ENCODE data around the gene SUFU.

Gene SUFU

DNA sequence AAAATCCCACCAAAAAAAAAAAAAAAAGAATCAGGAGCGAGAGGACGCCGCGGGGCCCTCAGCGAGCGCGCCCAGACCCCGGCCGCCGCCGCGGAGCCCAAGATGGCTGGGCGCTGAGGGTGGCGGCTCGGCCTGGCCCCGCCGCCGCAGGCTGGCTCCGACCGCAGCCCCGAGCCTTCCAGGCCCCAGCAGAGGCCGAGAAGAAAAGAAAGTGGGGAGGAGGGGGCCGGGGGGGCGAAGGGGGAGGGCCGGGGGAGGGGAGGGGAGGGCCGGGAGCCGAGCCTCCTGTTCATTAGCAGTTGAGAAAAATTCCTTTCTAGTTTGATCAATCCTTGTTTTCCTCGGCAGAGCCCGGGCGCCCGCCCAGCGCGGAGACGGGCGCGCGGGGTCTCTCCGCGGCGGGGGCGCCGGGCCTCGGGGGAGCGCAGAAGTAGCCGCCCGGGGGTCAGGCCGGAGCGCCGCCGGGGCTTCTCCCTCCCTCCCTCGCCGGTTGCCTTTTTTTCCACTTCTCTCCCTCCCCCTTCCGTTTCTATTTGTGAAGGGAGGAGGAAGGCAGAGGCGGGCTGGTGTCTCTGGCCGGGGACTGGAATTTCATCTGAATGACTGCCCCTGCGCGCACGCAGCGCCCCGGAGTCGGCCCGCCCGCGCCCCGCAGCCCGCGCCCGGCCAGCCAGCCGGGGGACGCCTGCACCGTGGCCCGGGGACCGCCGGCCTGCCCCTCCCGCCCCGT, 139.7 kb downstream of the SUFU start:
- peak; percentile 80 for DNase-seq

GRCh38 chr10:102644066-102644645, 140.4 kb downstream of the SUFU start, which contains the start of gene TRIM8:
TRIM8 (plus strand) TSS chr10:102644479; CDS start chr10:102644618, 139 bp downstream.
- peak; percentile 77 for DNase-seq

- peak; percentile 90 for DNase-seq
Observed at GRCh38 chr10:102644646-102645387, 141.0 kb downstream of the SUFU start.

- peak; percentile 82 for DNase-seq
Observed at GRCh38 chr10:102645388-102645740, 141.6 kb downstream of the SUFU start.

DNA sequence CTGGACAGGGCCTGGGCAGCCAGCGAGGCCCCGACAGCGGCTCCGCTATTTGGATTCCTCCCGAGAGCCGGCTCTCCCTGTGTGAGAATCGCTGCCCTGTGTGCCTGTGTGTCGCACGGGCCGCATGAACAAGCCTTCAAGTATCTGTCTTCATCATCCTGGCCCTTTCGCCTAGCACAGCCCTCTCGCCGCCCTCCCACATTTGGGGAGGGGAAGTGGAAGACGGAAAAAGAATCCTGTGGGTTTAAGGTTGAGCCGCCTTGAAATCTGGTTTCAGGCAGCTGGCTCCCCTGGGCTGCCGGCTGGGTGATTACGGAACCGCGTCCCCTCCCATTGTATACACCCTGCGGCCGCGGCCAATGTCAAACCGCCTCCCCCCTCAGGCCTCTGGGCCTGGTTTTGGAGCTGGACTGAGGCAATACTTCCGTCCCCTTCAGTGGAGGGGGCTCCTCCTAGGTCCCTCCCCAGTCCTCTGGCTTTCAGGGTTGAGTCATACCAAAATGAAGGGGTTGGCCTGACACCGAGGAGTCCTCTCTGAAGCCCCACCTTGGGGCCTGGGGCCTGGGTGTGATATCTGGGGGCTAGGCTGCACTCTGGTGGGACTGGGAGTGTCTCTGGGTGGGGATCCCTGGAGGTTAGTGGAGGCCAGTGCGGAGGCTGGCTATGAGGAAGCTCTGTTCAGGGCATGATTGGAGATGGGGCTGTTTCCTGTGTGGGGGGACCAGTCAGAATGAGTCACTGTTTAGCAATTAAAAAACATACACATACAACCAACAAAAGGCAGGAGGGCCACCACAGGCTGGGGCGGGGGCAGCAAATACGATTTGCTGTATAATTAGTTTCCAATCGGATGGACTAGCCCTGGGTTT, 142.2 kb downstream of the SUFU start:
- peak; percentile 69 for DNase-seq

DNA sequence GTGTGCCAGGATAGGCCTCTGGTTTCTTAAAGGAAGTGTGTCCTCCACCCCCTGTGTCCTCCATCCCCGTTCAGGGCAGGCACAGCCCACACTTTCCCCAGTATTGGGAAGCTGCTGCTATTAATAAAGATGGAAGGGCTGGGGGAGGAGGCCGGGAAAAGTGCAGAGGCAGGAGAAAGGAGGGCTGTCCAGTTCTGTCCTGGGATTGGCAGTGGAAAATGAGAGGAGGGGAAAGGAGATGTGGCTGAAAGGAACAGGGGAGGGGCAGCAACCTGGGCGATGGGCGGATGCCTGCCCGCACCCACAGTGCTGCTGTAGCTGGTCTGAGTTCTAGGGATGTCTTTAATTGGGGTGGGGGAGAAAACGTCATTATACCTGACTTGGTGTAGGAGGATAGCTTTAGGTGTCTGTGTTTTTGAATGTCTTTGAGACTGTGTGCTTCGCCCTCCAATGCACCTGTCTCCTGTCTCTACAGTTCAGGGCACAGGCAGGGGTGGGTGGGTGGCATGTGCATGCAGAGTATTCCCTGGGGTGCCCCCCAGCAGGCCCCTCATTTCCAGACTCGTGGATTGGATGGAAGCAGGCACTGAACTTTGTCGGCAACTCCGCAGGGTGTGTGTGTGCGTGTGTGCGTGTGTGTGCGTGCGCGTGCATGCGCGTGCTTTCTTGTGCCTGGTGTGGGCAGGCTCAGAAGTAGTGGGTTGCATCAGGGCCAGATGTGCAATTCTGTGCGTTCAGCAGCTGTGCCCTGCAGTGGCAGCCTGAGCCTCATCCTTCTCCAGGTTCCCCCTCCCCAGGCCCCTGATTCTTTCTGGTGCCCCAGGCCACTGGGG, 143.1 kb downstream of the SUFU start:
- DNase-seq: no peak

GRCh38 chr10:102647443-102648268, 143.9 kb downstream of the SUFU start:
- no peak for DNase-seq

- no peak for DNase-seq
Observed at GRCh38 chr10:102648269-102648888, 144.6 kb downstream of the SUFU start.

DNA sequence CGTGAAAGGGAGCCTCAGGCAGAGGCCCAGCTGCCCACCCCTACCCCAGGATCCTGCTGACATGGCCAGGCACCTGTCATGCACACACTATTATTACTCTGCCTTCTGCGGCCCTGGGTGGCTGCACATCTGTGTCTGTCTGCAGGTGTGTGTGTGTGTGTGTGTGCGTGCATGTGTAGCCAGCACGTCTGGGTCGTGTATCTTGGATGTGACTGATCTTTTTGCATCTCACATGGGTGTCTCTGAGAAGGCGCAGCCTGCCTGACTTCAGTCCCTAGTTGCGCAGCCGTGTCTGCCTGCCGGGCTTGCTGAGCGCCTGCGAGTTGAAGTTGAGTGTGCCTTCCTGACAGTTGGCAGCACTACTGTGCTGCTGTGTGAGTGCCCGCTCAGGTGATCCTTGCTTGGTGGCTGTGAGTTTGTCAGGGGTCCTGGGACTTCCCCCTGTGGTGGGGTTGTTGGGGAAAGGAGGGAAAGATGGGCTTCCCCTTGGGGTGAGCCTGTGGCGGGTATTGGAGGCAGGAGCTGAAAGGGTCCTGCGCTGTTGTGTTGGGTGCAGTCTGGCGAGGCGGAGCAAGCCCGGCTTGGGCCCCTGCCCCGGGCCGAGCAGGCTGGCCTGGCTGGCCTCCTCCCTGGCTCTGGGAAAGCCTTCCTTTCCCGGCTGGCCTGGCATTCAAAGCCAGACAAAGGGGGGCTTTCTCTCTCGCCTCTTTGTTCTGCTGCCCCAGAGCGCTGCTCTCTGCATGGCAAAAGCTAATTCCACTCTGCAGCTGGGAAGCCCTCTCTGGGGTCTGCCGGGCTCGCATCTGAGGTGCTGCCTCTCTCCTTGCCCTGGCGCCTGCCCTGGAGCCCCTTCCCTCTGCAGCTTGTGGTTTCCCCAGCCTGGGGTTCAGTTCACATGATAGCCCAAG, 145.4 kb downstream of the SUFU start:
- DNase-seq: peak; percentile 21

GRCh38 chr10:102649797-102650654, 146.3 kb downstream of the SUFU start:
- no peak for DNase-seq

DNA sequence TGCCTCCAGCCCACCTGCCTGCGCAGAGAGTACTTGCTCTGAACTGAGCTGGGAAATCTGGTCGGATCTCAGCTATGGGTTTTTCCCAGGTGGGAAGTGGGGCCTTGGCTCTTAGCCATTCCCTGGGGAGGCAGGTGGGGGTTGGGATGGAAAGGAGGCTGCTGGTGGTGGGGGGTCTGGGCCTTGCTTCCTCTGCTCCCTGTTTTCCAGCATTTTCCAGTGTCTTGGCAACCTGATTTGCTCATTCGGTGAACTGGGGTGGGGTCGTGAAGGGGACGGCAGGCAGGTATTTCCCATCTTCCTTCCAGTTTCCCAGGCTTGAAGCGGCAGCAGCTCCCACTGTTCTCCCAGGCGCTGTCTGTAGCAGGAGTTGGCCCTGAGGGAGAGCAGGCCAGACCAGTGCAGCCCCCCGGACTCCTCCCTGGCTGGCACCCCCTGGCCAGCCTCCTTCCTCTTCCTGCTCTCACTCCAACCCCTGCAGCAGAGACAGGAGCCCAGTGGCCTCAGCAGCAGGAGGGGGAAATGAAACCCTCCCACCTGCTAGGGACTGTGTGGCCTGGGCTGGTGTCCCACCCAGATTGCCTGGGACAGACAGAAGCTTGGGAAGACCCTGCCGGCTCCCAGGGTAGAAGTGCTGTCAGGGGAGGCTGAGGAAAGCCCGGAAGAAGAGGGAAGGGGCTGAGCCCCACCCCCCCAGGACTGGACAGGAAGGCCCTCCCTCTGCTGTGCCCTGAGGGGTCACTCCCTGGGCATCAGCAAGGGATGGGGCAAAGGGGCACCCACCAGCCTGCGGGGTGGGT, 147.1 kb downstream of the SUFU start:
- DNase-seq: no peak

DNA sequence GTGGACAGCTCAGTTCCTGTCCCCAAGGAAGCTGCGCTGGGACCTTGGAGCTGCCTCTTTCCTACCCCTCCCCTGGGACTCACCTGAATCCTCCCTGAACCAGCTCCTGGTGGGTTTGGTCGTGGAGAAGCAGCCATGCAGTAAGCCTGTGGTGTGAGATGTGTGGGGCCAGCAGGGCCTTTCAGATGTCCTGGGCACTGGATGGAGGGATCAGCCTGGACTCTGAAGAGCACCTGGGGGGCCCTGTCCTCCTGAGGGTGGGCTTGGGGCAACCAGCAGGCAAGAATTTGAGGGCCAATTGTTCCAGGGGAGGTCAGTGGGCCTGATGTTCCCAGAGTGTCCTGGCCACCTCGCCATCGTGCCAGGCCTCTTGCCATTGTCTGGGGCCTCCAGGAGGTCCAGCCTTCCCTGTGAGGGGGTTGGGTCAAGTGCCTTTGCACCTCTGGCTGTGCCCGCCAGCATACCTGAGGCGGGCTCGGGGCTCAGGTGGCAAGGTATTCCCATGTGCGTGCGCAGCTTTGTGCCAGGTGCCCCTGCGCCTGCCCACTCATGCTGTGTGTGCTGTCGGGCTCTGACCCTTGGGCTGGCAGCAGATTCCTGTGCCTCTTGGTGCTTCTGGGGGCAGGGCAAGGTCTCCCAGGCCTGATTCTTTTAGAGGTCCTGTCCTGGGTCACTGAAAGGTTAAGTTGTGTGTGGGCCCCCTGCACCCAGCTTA, 147.8 kb downstream of the SUFU start:
- no peak for DNase-seq

DNA sequence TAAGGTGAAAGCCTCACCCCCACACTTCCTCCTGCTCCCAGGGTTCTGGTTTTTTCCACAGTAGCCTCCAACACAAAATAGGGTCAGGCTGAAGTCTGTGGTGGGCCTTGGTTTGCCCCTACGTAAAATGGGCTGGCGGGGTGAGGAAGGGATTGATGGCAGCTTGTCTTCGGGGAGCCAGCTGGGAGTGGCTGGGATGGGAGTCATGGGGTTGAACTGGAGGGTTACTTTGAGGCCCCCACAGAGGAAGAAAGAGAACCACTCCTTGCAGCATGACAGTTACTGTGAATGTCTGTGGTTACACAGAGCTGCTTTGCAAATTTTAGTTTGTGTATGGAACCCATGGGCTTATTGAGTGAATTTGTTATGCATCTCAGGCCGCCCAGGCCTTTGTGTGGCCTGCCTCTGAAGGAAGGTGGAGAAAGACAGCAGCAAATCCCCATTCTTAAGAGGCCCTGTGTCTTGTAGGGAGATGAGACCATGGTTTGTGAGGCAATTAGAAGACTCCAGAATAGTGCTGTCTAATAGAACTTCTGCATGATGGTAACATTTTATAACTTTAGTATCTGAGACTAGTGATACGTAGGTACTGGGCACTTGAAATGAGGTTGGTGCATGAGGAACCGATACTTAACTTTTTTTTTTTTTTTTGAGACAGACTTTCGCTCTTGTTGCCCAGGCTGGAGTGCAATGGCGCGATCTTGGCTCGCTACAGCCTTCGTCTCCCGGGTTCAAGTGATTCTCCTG, 148.6 kb downstream of the SUFU start:
- no peak for DNase-seq

DNA sequence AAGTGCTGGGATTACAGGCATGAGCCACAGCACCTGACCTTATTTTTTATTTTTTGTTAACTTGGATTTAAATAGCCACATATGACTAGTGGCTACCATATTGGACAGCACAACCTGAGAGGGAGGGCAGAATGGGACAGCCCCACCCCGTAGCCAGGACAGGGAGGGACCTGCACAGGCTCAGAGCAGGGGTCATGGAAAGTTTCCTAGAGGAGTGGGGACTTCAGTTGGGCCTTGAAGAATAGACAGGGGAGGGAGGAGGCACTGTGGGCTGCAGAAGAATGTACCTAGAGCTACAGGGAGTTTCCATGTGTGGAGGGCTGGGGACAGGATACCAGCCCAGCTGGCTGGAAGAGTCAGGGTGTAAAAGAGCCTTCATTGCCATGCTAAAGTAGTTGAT, 149.3 kb downstream of the SUFU start:
- DNase-seq: no peak

DNA sequence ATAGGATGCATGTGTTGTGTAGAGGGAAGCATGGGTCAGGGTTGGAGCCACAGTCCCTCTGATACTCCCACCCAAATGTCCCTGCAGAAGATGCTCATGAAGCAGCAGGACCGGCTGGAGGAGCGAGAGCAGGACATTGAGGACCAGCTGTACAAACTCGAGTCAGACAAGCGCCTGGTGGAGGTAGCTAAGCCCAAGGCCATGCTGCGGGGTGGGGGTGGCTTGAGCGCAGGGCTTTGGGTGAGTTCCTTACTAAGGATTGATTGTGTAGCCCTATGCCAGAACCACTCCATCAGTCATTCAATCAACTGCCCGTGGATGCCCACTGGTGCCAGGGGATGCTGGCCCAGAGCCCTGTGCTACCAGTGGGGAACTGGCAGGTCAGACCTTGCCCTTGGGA, 150.8 kb downstream of the SUFU start:
- no peak for DNase-seq

GRCh38 chr10:102654969-102655368, 151.2 kb downstream of the SUFU start:
- no peak for DNase-seq

Measured in NCI-H69 (cell line).